ACHN (cell line): Measurements from ENCODE around the gene LDLRAD4.

ENCODE experiments used
- DNase-seq: peaks from one replicate; pipeline ENCODE4 v3.0.0-alpha.2; 2015
- in situ Hi-C: cut with HindIII; loops from 2 replicates; pipeline ENCODE4 v1.10.0; 2017; ENCODE audit warnings: low sequenced_read_pairs, low pct_ligation_motif_present, low pct_unique_long_range_greater_than_20kb

The LDLRAD4 gene

DNA sequence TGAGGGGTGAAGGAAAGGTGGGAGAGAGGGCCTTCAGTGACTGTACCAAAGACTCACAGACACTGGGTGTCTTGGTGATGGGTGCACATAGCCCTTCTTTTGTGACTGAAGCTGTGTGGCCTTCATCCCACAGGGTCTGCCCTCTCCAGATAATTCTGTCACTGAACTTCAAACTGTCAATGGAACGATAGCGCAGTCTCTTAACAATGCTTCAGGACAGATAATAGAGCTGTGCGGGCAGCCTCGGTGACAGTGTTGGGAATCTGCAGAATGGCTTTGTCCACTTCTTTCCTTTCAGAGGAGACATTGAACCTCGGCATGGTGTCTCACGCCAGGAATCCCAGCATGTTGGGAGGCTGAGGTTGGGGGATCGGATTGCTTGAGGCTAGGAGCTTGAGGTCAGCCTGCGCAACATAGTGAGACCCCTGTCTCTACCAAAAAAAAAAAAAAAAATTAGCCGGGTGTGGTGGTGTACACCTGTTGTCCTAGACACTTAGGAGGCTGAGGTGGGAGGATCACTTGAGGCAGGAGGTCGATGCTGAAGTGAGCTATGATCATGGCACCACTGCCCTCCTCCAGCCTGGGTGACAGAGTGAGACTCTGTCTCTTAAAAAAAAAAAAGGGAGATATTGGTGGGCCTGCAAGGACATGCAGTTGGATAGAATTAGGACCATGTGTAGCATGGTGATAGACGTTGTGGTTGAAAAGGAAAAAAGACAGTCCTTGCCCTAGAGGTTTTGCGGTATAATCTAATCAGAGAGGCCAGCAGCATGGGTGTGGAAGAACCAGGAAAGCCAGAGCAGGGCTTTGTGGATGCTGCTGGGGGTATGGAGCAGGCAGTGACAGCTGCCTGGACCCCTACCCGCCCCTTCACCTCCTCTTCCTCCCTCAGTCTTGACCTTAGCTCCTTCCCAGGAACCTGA, 91.4 kb downstream of the LDLRAD4 start:
- DNase-seq: no peak

DNA sequence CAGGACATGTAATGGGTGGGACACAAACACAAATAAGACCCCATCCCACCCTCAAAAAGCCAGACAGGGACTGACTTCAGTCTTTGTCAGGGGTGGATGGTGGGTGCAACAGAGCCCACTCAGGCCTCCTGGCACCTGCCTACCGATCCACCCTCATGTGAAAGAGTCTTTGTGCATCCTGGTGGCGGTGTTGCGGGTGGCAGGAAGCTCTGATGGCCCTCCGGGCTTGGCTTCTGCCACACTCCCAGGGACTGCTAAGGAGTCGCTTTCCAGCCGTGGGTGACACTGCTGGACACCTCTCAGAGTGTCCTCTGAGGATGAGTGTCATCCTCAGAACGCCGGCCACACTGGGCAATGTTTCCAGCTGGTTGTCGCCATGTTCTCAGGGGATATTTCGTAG, 92.6 kb downstream of the LDLRAD4 start:
- in situ Hi-C loops: no loop called here
- DNase-seq: no peak

More for the DNA sequence above, 91.4 kb downstream of the LDLRAD4 start:
- in situ Hi-C loops: no loop called here

DNA sequence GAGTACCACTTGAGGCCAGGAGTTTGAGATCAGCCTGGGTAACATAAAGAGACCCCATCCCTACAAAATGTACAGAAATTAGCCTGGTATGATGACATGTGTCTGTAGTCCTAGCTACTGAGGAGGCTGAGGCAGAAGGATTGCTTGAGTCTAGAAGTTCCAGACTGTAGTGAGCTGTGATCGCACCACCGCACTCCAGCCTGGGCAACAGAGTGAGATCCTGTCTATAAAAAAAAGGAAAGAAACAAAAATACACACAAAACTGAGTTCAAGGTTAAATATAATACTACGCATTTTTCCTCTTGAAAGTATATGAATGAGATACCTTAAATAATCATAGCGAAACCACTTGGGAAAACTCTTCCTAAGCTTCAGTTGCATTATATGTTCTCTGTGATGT, 94.0 kb downstream of the LDLRAD4 start:
- no peak for DNase-seq
- in situ Hi-C loops: no loop called here

DNA sequence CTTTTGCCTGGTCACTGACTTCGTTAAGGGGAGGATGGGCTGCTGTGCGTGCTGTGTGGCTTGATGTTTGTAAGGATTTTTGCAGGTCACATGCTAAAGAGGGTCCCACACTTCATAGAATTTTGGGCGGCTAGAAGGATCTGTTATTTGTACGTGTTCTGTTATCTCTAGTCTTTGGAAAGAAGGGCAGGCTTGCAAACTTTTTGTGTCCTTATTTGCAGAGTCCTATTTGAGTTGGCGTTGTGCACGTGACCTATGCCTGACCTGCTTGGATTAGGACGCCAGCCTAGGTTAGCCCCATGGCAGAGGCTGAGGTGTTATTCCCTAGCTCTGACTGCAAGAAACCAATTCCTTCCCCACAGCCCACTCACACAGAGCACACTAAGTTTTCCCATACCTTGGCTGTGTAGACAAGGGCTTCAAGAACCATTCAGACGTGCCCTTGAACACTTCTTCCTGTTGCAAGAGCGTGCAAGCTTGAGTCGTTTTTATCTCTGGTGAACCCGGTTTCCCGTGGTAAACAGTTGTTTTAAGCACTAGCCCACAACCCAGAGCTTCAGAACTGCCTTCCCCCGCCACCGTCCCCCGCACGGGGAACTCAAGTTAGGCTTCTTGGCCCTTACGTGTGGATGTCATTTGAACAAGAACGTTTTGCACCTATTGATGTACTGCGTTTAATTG, 94.6 kb downstream of the LDLRAD4 start:
- in situ Hi-C loops: no loop called here
- no peak for DNase-seq

DNA sequence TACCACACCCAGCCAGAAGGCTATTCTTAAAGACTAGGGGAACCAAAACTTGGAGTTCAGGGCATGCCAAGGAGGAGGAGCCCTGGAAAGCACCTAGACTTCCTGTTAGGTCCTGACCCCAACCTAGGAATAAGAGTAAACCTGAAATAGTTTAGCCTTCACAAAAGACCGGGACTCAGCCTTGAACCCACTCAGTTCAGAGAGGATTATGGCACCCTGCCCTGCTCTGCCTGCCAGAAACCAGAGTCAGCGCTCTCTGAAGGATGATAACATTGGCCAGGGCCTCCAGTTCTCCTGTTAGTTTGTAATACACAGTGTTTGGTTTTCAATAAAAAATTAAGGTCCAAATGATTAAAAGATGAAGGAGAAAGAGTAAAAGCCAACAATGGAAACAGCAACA, 96.4 kb downstream of the LDLRAD4 start:
- DNase-seq: no peak
- in situ Hi-C loops: no loop called here

DNA sequence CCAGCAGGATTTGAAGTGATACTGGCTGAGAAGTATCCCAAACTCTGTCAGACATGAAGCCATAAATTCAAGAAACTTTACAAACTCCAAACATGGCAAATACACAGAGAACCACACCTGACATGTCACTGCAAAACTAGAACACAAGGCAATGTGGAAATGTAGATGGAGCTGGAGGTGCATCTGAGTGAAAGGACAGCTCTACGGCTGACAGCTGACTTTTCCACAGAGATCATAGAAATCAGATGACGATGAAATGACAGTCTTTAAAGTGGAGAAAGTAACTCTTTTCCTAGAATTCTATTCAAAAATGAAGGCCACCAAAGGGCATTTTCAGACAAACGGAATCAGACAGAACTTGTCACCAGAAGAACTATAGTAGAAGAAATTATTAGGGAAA, 97.5 kb downstream of the LDLRAD4 start:
- DNase-seq: no peak
- in situ Hi-C loops: no loop called here

DNA sequence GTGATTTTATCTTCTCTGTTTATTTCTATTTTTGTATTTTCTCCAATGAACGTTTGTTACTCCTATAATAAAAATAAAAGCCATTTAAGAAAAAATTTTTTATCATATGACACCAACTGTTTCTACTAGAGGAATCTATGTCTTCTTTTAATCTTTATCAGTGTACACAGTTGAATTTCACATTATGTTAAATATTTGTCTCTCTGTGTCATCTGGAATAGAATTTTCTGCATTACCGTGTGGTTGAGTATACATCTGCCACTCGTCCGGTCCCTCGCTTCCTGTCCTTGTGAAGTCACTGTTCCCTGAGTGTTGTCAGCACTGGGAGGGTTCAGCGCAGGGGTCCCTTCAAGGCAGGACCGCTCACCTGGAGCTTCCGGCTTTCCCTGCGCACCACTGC, 99.2 kb downstream of the LDLRAD4 start:
- no peak for DNase-seq
- in situ Hi-C loops: no loop called here

DNA sequence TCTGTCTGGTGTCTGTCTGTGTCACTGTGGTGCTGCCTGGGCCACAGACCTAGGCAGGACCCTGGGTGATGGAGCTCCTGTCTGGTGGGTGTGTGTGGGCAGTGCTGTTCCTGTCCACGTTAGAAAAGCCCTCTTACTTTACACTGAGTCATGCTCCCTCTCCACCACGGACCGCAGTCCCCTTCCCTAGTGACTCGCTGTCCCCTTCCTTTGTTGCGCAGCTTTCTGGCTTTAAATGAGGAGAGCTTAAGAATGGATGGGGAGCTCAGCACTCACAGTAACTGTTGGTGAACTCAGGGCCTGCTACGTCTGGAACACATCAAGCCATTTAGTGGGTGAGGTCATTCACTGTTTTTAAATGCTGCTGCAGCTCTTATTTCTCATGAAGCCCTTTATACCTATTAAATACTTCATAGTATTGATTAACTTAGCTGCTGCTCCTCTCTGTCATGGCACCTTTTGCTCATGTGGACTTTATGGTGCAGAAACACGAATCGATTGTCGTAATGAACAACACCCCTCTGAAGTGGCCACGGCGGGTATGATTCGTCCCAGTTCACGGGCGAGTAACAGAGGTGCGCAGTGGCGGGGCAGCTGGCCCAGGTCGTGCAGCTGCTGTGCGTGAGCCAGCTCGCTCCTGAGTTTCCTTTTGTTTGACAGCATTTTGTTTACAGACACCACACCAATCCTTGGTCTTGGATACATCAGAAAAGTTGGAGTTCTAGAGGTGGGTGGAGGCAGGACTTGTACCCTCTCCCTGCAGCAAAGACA, 100.4 kb downstream of the LDLRAD4 start:
- DNase-seq: no peak
- in situ Hi-C loops: no loop called here

DNA sequence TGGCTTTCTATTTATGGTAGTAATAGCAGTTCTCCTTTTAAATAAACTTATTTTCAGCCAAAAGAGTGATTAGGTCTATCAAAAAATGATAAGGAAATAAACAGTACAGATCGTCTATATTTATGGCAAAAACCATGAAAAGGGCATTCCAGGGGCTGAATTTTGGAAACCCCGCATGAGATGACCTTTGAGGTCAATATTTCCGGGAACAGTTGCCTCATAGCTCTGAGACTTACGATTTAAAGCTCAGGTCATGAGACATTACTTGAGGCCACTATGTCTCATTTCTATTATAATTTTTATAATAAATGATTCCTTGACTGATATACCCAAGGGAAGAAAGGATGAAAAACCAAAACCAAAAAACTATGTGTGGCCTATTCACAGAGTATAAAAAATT, 101.1 kb downstream of the LDLRAD4 start:
- in situ Hi-C loops: no loop called here
- no peak for DNase-seq

DNA sequence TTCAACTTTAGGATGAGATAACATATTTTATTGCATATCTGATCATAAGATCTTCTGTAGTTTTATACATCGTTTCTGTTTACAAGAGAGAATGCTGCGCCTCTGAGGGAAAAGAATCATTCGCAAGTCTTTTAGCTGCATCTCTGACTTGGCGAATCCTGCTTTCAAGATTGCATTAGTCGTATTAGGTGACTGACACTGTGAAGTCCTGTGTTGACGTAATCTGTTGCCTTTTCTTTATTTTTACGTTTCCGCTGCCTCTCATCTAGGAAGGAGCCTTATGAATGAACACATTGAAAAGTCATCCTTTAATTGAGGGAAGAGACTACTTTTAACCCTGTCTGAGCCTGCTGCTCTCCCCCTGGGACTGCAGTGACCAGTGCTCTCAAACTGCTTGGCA, 101.5 kb downstream of the LDLRAD4 start:
- no peak for DNase-seq
- in situ Hi-C loops: no loop called here

DNA sequence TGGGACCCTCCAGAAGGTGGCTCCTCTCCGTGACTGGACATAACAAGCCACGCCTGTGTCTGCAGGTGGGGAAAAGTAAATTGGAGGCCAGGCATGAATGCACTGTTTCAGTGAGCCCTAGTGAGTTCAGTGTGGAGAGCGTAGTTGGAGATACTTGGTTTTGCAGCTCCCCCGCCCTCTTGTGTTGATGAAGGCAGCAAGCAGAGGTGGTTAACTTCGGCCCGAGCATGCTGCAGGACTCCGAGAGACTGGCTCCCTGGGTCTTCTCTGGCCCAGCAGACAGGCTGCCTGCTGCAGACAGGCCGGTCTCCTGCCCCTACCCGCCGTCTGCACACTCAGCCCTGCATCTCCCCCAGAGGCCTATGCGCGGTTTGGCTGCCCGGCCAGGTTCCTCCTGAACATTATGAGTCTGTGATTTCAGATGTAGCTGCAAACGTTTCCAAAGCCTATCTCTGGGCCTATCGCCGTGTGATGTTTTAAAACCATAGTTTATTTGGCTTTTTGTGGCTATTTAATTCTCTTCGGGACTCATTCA, 102.4 kb downstream of the LDLRAD4 start:
- in situ Hi-C loops: no loop called here
- DNase-seq: no peak

DNA sequence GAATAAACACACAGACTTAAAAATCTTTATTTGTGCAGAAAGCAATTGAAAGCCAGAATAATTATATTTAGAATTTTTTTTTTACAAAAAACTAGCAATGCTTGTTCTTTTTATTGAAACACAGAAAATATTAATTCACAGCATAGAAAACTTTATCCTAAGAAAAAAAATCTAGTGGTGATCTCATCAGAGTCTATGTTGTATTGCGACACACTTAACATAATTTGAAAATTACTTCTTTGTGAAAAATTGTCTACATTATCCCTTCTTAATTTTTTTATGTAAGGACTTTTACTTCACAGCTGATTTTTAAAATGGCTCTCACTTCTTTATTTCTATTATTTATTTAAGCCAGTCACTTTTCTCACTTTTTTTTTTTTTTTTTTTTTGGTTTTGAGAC, 103.4 kb downstream of the LDLRAD4 start:
- in situ Hi-C loops: no loop called here
- DNase-seq: no peak

DNA sequence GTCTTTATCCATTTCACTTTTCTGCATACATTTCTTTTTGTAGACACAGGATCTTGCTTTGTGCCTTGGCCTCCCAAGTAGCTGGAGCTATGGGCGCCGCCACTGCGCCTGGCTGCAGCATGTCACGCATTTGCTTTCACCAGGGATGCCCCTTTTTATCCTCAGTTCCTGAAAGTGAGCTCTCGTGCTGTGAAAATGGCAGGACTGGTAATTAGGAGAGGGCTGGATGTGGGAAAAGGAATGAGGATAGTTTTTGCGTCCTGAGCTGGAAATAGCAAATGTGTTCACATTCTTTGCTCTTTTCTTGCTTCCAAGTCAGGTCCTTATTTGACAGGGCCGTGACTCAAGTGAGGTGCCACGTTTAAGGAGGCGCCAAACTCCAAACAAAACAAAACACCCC, 104.6 kb downstream of the LDLRAD4 start:
- in situ Hi-C loops: no loop called here
- DNase-seq: no peak

DNA sequence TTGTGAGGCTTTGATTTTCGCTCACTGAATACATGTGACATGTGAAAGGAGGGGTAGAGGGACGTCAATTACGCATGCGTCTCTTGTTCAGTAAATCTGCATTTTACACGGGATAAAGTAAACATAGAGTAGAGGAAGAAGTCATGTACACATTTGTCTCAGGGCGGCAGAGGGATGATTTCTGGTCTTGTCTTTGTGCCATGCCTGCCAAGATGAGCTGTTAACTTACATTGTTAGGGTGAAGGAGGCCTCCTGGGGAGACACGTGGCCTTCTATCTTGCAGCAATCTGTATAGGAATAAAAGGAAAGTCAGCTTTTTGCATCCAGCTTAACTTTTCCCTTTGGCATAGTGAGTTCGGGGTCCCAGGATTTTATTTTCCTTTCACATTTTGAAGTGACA, 106.3 kb downstream of the LDLRAD4 start:
- in situ Hi-C loops: no loop called here
- no peak for DNase-seq

DNA sequence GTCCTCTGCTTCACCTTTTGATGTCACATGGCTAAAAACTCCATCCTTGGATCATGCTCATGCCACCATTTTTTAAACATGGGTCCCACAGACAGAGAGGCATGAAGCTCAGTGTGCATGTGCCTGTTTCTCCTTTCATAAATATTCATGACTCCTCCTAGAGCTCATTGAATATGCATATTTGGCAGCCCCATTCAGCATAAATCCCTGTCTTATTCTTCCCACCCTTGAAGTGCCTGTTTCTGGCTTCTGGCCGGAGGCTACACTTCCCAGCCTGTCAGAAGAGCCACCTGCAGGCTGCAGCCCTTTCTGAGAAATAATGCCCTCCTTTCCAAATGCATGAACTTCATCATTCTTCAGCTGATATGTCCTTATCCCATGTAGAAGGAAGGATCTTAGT, 109.7 kb downstream of the LDLRAD4 start:
- in situ Hi-C loops: no loop called here
- DNase-seq: no peak

DNA sequence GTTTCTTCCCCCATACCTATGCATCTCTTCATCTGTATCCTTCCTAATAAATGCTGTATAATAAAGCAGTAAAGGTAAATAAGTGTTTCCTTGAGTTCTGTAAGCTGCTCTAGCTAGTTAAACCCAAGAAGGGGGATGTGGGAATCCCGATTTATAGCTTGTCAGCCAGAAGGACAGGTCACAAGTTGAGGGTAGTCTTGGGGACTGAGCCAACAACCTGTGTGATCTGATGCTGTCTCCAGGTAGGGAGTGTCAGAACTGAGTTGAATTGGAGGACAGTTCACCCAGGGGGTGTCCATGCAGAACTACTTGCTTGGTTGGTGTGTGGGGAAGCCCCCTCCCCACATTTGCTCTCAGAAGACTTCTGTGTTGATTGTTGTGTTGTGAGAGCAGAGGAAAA, 112.4 kb downstream of the LDLRAD4 start:
- in situ Hi-C loops: no loop called here
- DNase-seq: no peak

DNA sequence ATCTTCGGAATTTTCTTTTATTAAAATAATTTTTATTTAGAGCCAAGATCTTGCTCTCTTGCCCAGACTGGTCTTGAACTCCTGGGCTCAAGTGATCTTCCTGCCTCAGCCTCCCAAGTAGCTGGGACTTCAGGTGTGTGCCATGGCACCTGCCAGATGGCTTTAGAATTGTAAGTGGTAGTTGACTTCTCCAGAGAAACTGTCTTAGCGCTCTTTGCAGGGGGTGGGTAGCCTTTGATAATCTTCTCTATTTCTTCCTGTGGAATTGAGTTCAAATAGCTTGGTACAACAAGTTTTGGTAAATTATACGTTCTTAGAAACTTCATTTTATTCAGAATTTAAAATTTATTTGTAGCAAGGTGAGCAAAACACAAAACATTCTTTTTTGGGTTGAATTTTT, 113.3 kb downstream of the LDLRAD4 start:
- no peak for DNase-seq
- in situ Hi-C loops: no loop called here

DNA sequence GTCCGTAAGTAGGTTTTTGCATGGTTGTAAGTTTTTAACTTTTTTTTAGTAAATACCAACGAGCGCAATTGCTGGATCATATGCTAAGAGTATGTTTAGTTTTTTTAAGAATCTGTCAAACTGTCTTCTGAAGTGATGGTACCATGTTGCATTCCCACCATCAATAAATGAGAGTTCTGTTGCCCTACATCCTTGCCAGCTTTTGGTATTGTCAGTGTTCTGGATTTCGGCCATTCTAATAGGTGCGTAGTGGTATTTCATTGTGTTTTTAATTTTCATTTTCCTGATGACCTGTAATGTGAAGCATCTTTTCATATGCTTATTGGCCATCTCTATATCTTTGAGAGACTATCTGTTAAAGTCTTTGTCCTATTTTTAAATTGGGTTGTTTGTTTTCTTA, 114.3 kb downstream of the LDLRAD4 start:
- no peak for DNase-seq
- in situ Hi-C loops: no loop called here

DNA sequence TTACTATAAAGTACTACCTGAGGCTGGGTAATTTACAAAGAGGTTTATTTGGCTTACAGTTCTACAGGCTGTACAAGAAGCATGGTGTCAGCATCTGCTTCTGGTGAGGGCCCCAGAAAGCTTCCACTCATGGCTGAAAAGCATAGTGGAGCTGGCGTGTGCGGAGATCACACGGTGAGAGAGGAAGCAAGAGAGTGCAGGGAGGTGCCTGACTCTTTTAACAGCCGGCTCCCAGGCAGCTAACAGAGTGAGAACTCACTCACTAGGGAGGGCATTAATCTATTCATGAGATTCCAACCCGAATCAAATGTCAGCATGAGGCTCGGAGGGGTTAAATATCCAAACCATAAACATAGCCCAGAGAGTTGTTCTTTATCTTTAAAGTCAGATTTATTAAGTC, 117.3 kb downstream of the LDLRAD4 start:
- in situ Hi-C loops: no loop called here
- no peak for DNase-seq
